Limb (tissue), 2 donors: ENCODE measurements around the gene AKAP10.
"Not testable (repeated sequence)": the region's sequence is repeated elsewhere in the genome, so short reads cannot be mapped to it uniquely, and the experiment has no call there.

Experiments
- DNase-seq, 2 donors: peaks; one replicate each; pipeline ENCODE4 v3.0.0-alpha.2; 2016; ENCODE audit errors: extremely low spot score in 2 of 2

Gene AKAP10

GRCh38 chr17:19977293-19978208, at the start of gene AKAP10:
TSS of gene AKAP10 (minus strand) at chr17:19977828. CDS start at chr17:19977679, 149 bp downstream.
- DNase-seq, result peak; percentile 88 to 97

- no peak for DNase-seq
Measured at GRCh38 chr17:20026960-20027359, 49.3 kb upstream of the AKAP10 start.

- no peak for DNase-seq
Measured at GRCh38 chr17:20022701-20023100, 45.1 kb upstream of the AKAP10 start.

- not testable (repeated sequence) for DNase-seq
Measured at GRCh38 chr17:20016475-20016992, 38.9 kb upstream of the AKAP10 start.

GRCh38 chr17:20012017-20012536, 34.4 kb upstream of the AKAP10 start:
- no peak for DNase-seq

GRCh38 chr17:20010936-20011335, 33.3 kb upstream of the AKAP10 start:
- DNase-seq, result no peak

GRCh38 chr17:20010099-20010863, 32.7 kb upstream of the AKAP10 start:
- peak; percentile 51 to 54 for DNase-seq

- peak in 1 of 2 donors; percentile 93 for DNase-seq
Measured at GRCh38 chr17:20009302-20010098, 31.9 kb upstream of the AKAP10 start, which contains the start of gene SPECC1. TSS of gene SPECC1 (plus strand) at chr17:20009359. CDS start at chr17:20096652, 87,293 bp downstream.

GRCh38 chr17:20009052-20009301, 31.3 kb upstream of the AKAP10 start:
- peak in 1 of 2 donors; percentile 65 for DNase-seq

GRCh38 chr17:20008242-20009051, 30.8 kb upstream of the AKAP10 start:
- DNase-seq, result no peak

- DNase-seq, result no peak
Measured at GRCh38 chr17:19996502-19996901, 18.9 kb upstream of the AKAP10 start.

GRCh38 chr17:19996086-19996485, 18.5 kb upstream of the AKAP10 start:
- no peak for DNase-seq

- DNase-seq, result peak; percentile 88 to 91
Measured at GRCh38 chr17:19992803-19993713, 15.4 kb upstream of the AKAP10 start.

GRCh38 chr17:19991252-19991885, 13.7 kb upstream of the AKAP10 start:
- DNase-seq, result no peak

GRCh38 chr17:19987897-19988296, 10.3 kb upstream of the AKAP10 start:
- no peak for DNase-seq

GRCh38 chr17:19986941-19987861, 9.6 kb upstream of the AKAP10 start:
- DNase-seq, result no peak

- no peak for DNase-seq
Measured at GRCh38 chr17:19979917-19980770, 2.5 kb upstream of the AKAP10 start.
